Raji (cell line): ENCODE results near the gene CDC14C.

Experiments
- POLR2A ChIP-seq: IDR thresholded peaks from 2 replicates; pipeline ENCODE4 v1.6.1; 2011; ENCODE audit warnings: low read depth, low read length, control low read depth; ENCODE audit not compliant: insufficient read depth

The CDC14C gene

GRCh38 chr7:48924433-48924832 is at the start of gene CDC14C:
Gene CDC14C (plus strand): TSS chr7:48924547. CDS start chr7:48924673, 126 bp downstream.
- no peak for TF ChIP-seq POLR2A

- no peak for TF ChIP-seq POLR2A
These were observed 49.1 kb upstream of the CDC14C start for GRCh38 chr7:48875045-48875916.

GRCh38 chr7:48876087-48876486 is 48.3 kb upstream of the CDC14C start:
- TF ChIP-seq POLR2A, result no peak

- TF ChIP-seq POLR2A, result no peak
These were observed 43.5 kb upstream of the CDC14C start for GRCh38 chr7:48880851-48881250.

GRCh38 chr7:48887500-48887899 is 36.8 kb upstream of the CDC14C start:
- no peak for TF ChIP-seq POLR2A

GRCh38 chr7:48894574-48894973 is 29.8 kb upstream of the CDC14C start:
- no peak for TF ChIP-seq POLR2A

GRCh38 chr7:48899932-48900331 is 24.4 kb upstream of the CDC14C start:
- TF ChIP-seq POLR2A, result no peak

DNA sequence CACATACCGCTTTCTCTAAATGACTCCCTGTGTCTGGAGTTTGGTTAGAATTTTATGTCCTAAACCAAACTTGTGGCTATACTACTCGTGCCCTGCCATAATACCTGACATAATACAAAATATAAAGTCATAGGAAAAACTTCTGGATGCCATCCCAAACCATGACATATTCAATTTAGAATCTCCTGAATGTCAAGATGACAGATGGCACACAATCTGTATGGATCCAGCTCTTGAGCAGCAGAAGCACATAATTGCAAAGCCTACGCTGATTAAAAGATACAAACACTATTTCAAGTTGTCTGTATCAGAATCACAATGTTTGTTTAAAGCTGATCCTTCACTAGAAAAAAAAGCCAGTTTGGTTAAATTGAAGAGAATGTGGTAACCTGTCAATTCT is 22.4 kb upstream of the CDC14C start:
- no peak for TF ChIP-seq POLR2A

- TF ChIP-seq POLR2A, result no peak
These were observed 19.4 kb upstream of the CDC14C start for GRCh38 chr7:48904975-48905374.

GRCh38 chr7:48931481-48931880 is 7.1 kb downstream of the CDC14C start:
- TF ChIP-seq POLR2A, result no peak

GRCh38 chr7:48932126-48932910 is 8.0 kb downstream of the CDC14C start:
- TF ChIP-seq POLR2A, result no peak

DNA sequence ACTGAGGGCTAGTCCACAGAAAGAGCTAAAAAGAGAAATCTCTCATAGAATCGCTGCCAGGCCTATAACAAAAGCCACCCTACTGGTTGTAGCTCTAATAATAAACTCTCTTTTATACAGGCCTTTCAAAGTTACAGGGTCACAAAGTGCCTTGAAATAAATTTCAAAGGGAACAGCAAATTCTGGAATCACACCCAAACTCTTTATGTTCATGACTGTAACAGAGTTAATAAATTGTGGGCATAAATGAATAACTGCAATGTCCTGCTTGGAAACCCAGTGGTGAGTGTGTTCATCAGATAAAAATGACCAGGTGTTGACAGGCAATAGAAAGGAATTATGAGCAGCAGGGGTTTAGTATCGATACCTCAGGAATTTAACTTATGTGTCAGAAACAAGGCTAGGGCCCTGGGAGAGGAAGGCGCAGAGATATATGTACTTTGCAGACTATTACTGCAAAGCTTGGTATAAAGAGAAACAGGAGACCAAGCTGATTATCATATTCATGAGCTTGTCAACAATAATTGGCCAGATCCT is 9.3 kb downstream of the CDC14C start:
- no peak for TF ChIP-seq POLR2A

DNA sequence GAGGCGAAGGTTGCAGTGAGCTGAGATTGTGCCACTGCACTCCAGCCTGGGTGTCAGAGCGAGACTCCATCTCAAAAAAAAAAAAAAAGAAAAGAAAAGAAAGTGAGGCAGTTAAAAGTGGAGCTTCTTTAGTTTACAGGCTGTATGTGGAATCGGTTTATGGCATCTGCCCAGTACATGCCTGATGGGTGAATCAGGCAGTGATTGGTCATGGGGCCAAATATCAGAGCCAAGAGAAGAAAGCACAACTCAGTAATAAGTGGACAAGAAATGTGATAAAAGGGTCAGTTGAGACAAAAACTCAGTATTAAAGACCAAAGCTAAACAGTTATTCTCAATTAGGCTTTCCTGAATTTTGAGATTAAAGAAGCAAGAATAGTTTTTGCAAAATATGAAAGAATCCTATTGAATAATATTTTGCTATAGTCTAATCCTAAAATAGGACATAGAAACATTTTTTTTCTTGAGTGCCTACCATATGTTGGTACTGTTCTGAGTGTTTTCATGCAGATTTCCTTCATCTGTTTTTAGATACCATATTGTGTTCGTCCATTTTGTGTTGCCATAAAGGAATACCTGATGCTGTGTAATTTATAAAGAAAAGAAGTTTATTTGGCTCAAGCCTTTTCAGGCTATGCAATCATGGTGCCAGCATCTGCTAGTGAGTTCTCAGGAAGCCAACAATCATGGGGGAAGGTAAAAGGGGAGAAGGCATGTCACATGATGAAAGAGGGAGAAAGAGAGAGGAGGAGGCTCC is 14.4 kb downstream of the CDC14C start:
- no peak for TF ChIP-seq POLR2A

DNA sequence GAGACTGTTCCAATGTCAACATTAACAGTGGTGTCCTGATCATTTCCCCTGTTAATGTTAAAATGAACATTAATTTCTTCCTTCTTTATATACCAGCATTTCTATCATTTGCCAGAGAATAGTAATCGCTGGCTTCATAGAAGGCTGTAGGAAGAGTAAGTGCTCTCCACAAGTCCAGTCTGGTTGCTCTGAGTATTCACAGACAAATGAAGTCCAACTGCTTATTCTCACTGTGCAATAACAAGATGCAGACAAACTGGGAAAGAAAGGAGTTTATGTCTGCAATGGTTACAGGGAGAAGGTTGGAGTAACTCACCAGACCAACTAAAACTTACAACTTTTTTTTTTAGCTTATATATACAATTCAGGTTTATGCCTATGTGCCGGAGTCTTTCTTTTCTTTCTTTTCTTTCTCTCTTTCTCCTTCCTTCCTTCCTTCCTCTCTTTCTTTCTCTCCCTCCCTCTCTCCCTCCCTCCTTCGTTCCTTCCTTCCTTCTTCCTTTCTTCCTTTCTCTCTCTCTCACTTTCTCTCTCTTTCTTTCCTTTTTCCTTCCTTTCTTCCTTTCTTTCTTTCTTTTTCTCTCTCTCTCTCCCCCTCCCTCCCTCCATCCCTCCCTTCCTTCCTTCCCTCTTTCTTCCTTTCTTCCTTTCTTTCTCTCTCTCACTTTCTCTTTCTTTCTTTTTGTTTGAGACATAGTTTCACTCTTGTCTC is 19.1 kb downstream of the CDC14C start:
- TF ChIP-seq POLR2A, result no peak
